ENCODE results near the gene INMT. TPM values are rescaled to one million over a fixed set of nuclear protein-coding genes. Genes with fewer than 3 reads are reported as not detected.

Gene INMT
- total and polyA plus RNA-seq, 10 donors = 3.2 to 40.3 (median 15.6) TPM

DNA sequence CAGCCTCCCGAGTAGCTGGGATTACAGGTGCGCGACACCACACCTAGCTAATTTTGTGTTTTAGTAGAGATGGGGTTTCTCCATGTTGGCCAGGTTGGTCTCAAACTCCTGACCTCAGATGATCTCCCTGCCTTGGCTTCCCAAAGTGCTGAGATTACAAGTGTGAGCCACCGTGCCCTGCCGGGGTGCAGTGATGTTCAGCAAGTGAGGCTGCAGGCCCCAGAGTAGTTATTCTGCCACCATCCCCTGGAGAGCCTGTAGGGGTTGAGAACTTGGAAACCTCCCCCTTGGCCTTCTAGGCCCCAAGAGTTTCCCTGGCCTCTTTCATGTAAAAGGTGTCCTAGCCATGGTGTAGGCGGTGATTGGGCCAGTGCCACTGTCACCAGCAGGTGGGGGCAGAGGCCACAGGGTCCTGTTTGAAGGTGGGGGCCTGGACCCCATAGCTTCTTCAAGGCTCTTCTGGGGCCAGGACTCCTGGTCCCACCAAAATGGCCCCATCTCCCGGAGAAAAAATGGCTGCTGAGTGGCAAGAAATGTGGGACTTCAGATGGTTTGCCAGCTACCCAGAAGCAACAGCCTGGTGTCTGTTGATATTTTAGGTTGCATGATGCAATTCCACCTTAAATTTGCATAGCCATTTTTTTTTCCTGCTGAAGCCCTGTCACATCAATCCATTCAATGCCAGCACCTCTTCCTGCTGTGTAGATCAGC lies 25.5 kb upstream of the INMT start:
- 91 to 95% (median 94%) methylated on average over 5 to 7 of the region's 7 CpGs for WGBS, 5 donors
- peak; percentile 62 for DNase-seq
- TF ChIP-seq, protein P1, sequence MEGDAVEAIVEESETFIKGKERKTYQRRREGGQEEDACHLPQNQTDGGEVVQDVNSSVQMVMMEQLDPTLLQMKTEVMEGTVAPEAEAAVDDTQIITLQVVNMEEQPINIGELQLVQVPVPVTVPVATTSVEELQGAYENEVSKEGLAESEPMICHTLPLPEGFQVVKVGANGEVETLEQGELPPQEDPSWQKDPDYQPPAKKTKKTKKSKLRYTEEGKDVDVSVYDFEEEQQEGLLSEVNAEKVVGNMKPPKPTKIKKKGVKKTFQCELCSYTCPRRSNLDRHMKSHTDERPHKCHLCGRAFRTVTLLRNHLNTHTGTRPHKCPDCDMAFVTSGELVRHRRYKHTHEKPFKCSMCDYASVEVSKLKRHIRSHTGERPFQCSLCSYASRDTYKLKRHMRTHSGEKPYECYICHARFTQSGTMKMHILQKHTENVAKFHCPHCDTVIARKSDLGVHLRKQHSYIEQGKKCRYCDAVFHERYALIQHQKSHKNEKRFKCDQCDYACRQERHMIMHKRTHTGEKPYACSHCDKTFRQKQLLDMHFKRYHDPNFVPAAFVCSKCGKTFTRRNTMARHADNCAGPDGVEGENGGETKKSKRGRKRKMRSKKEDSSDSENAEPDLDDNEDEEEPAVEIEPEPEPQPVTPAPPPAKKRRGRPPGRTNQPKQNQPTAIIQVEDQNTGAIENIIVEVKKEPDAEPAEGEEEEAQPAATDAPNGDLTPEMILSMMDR (IDR thresholded peaks at IDR 0.05 in 8 of 11, conservative IDR thresholded peaks at IDR 0.05 in 3 of 11) = no peak
- TF ChIP-seq POLR2A (IDR thresholded peaks at IDR 0.05) (no peak), POLR2AphosphoS5 (IDR thresholded peaks at IDR 0.05) (no peak)
- no peaks in the 10 kb centered on the region for H3K36me3 ChIP-seq
- no peaks in the 10 kb centered on the region for H3K9me3 ChIP-seq
- H3K27me3 ChIP-seq (replicated peaks in 1 of 7) = peaks cover 0 to 5% (median 0%) of the 10 kb centered on the region in 7 donors
- H3K4me1 ChIP-seq = peaks cover 0 to 24% (median 6%) of the 10 kb centered on the region in 6 donors
- peak overlapping the region in 6 of 8 donors; percentile 1 to 78 (median 52) for H3K27ac ChIP-seq
- H3K4me3 ChIP-seq = peak overlapping the region in 4 of 8 donors; percentile 2 to 56 (median 14)
- intact Hi-C loops (cut with DNase I; ENCODE audit: low total_unique reads) = no loop called here

DNA sequence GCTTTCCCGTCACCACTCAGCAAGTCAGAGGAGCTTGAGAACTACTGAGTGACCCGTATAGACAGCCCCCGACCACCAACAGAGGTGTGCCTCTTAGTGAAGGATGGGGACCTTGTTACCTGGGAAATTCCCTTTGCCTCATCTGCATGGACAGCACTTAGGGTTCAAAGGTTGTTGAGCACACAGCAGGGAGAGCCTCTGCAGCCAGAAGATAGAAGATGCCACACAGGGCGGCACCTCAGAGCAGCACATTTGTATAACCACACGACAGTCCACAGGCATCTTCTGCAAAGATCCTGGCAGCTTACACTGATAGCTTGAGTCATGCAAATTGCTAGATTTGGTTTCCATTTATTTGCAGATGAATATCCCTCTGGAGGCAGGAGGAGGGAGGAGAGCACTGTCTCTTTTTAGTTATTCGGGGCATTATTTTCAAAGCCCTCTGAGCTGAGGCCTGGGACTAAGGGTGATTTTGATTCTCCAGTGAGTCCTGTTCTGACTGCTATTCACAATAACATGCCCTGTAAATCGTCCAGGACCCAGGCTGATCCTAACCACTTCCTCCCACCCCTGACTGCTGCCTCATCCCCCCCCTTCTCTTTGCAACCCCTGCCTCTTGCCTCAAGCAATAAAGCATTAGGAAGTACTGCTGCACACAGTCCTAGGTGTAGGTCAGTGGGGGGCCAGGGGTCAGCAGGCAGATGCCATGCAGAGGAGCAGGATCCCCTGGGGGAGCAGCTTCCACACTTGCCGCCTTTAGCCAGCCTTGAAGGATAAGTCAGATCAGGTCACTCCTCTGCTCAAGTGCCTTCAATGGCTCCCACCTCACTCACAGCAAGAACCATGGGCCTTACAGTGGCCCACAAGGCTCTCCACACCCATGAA lies 24.6 kb upstream of the INMT start:
- no peak for TF ChIP-seq POLR2A (IDR thresholded peaks at IDR 0.05)
- no peak for TF ChIP-seq POLR2AphosphoS5 (IDR thresholded peaks at IDR 0.05)
- TF ChIP-seq, protein P1 (IDR thresholded peaks at IDR 0.05 in 8 of 11, conservative IDR thresholded peaks at IDR 0.05 in 3 of 11) = no peak
- peak; percentile 79 for DNase-seq
- peaks cover 0 to 24% (median 6%) of the 10 kb centered on the region in 6 donors for H3K4me1 ChIP-seq
- WGBS, 5 donors = 41 to 51% (median 47%) methylated on average over 8 of the region's 8 CpGs
- H3K36me3 ChIP-seq = no peaks in the 10 kb centered on the region
- peak overlapping the region in 6 of 8 donors; percentile 1 to 78 (median 52) for H3K27ac ChIP-seq
- intact Hi-C loops (cut with DNase I; ENCODE audit: low total_unique reads) = no loop called here
- H3K27me3 ChIP-seq (replicated peaks in 1 of 7) = peaks cover 0 to 5% (median 0%) of the 10 kb centered on the region in 7 donors
- H3K9me3 ChIP-seq = no peaks in the 10 kb centered on the region
- peak overlapping the region in 5 of 8 donors; percentile 2 to 56 (median 19) for H3K4me3 ChIP-seq

DNA sequence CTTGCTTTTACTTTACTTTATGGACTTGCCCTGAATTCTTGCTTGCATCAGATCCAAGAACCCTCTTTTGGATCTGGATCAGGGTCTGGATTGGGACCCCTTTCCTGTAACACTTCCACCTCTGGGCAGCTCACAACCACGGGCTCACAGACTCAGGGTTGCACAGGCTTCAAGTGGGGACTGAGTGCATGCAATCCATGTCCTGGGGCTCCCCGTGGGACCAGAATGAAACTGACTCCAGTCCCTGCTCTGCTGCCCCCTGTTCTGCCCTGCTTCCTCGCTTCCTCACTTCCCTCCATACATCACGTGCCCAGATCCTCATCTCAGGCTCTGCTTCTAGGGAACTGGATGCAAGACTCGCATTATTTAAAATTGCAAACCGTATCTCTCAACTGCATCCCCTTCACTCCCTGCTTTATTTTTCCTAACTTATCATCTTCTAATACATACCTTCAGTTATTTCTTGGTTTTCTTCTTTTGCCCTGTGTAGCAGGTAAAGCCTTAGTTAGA lies 23.3 kb upstream of the INMT start:
- intact Hi-C loops (cut with DNase I; ENCODE audit: low total_unique reads) = no loop called here
- H3K27me3 ChIP-seq (replicated peaks in 1 of 7) = peaks cover 0 to 9% (median 0%) of the 10 kb centered on the region in 7 donors
- TF ChIP-seq, protein P1 (IDR thresholded peaks at IDR 0.05 in 8 of 11, conservative IDR thresholded peaks at IDR 0.05 in 3 of 11) = no peak
- no peak for TF ChIP-seq POLR2AphosphoS5 (IDR thresholded peaks at IDR 0.05)
- no peak for TF ChIP-seq POLR2A (IDR thresholded peaks at IDR 0.05)
- no peak overlapping the region for H3K27ac ChIP-seq
- DNase-seq = peak; percentile 51
- WGBS, 5 donors = 70 to 78% (median 73%) methylated on average over 6 of the region's 6 CpGs
- H3K4me1 ChIP-seq = peaks cover 0 to 24% (median 6%) of the 10 kb centered on the region in 6 donors
- H3K9me3 ChIP-seq = no peaks in the 10 kb centered on the region
- no peaks in the 10 kb centered on the region for H3K36me3 ChIP-seq
- no peak overlapping the region for H3K4me3 ChIP-seq
